ENCODE results near the gene SOX10. TPM values are rescaled to one million over a fixed set of nuclear protein-coding genes. Genes with fewer than 3 reads are reported as not detected.

Gene SOX10
- total RNA-seq, 1 experiment from 2014 or later, result 2.7 TPM

- TF ChIP-seq USF2 (CRISPR knock-in tag; IDR thresholded peaks at IDR 0.05), result no peak
- TF ChIP-seq HMGXB4 (CRISPR knock-in tag; IDR thresholded peaks at IDR 0.05), result no peak
- no peak for TF ChIP-seq STAT6 (CRISPR knock-in tag; conservative IDR thresholded peaks at IDR 0.05; ENCODE audit: low read depth)
- TF ChIP-seq ZNF138 (CRISPR knock-in tag; conservative IDR thresholded peaks at IDR 0.05), result no peak
- no peak for TF ChIP-seq ZNF671 (CRISPR knock-in tag; IDR thresholded peaks at IDR 0.05)
These were observed 52.4 kb downstream of the SOX10 start (continued) for GRCh38 chr22:37931893-37932389.

GRCh38 chr22:37930952-37931440, 53.4 kb downstream of the SOX10 start:
- no peaks in the 10 kb centered on the region for H3K9me3 Mint-ChIP-seq

More at GRCh38 chr22:37930952-37931440, 53.4 kb downstream of the SOX10 start:
- Mint-ChIP-seq H3K27me3 (ENCODE audit: low read depth) (no peaks in the 10 kb centered on the region; the same call in 1 of the 2 replicates), H3K27ac (no peak overlapping the region; the same call in 1 of the 2 replicates), H3K4me1 (peaks cover 3% of the 10 kb centered on the region), H3K36me3 (peaks cover 17% of the 10 kb centered on the region), H3K4me3 (no peak overlapping the region)
- ChIA-PET CTCF (interaction anchor here (0.5 to 1.7 kb wide), 10 partner anchors 9 to 113 kb away, joined by 3 to 8 read pairs (median 4); partner anchors contain the start of gene MICALL1), POLR2A (no interaction called here)
- TF ChIP-seq ZNF232 (CRISPR knock-in tag; IDR thresholded peaks at IDR 0.05) (no peak), ZNF396 (CRISPR knock-in tag; IDR thresholded peaks at IDR 0.05; ENCODE audit: borderline replicate concordance) (no peak), JUN (CRISPR knock-in tag; IDR thresholded peaks at IDR 0.05) (no peak), USF2 (CRISPR knock-in tag; IDR thresholded peaks at IDR 0.05) (no peak), OVOL2 (CRISPR knock-in tag; IDR thresholded peaks at IDR 0.05; ENCODE audit: borderline replicate concordance) (no peak), TP53 (CRISPR knock-in tag; IDR thresholded peaks at IDR 0.05) (no peak), MLX (CRISPR knock-in tag; IDR thresholded peaks at IDR 0.05) (no peak), ZNF317 (CRISPR knock-in tag; IDR thresholded peaks at IDR 0.05; ENCODE audit: borderline replicate concordance, low read depth) (no peak), E2F1 (CRISPR knock-in tag; IDR thresholded peaks at IDR 0.05) (no peak), NFYB (CRISPR knock-in tag; conservative IDR thresholded peaks at IDR 0.05; ENCODE audit: low read depth) (no peak), MAX (CRISPR knock-in tag; IDR thresholded peaks at IDR 0.05) (no peak), STAT6 (CRISPR knock-in tag; conservative IDR thresholded peaks at IDR 0.05; ENCODE audit: low read depth) (no peak), ZBTB21 (CRISPR knock-in tag; IDR thresholded peaks at IDR 0.05; ENCODE audit: borderline replicate concordance) (no peak), ZNF121 (CRISPR knock-in tag; IDR thresholded peaks at IDR 0.05) (no peak)
- ATAC-seq, result no peak
- no peak for DNase-seq (ENCODE audit: low spot score)

Data from WTC11 (cell line).